ENCODE data around the gene FN3KRP. TPM values are rescaled to one million over a fixed set of nuclear protein-coding genes. Genes with fewer than 3 reads are reported as not detected.

FN3KRP gene
- total and polyA plus RNA-seq, 2 experiments from 2014 or later, result 18.6 to 38.7 TPM

DNA sequence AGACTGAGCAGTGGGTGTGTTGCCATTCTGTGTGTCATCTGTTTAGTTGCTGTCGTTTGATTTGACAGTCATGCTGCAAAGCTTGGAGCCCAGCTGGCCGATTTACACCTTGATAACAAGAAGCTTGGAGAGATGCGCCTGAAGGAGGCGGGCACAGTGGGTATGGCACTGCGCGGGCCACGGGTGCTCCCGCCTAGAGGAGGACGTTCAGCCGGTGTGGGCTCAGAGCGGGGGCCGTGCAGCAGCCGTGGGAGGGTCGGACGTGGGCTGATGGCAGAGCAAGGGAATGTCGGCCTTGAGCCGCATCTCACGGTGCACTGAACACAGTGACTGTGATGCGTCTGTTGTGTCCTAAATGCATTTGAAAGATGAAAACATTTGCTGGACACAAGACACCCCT lies 3.7 kb downstream of the FN3KRP start:
- Histone ChIP-seq H3K4me3 (no peak overlapping the region), H3K4me1 (ENCODE audit: low read depth) (no peaks in the 10 kb centered on the region), H3K27me3 (no peaks in the 10 kb centered on the region), H3K9me3 (ENCODE audit: low read depth) (no peaks in the 10 kb centered on the region), H3K36me3 (peaks cover 4% of the 10 kb centered on the region), H3K27ac (no peak overlapping the region)
- DNase-seq (ENCODE audit: low read depth in 1 of 2, low spot score in 1 of 2), result no peak
- TF ChIP-seq, protein P1, sequence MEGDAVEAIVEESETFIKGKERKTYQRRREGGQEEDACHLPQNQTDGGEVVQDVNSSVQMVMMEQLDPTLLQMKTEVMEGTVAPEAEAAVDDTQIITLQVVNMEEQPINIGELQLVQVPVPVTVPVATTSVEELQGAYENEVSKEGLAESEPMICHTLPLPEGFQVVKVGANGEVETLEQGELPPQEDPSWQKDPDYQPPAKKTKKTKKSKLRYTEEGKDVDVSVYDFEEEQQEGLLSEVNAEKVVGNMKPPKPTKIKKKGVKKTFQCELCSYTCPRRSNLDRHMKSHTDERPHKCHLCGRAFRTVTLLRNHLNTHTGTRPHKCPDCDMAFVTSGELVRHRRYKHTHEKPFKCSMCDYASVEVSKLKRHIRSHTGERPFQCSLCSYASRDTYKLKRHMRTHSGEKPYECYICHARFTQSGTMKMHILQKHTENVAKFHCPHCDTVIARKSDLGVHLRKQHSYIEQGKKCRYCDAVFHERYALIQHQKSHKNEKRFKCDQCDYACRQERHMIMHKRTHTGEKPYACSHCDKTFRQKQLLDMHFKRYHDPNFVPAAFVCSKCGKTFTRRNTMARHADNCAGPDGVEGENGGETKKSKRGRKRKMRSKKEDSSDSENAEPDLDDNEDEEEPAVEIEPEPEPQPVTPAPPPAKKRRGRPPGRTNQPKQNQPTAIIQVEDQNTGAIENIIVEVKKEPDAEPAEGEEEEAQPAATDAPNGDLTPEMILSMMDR (IDR thresholded peaks at IDR 0.05; ENCODE audit: low read depth, low read length), result no peak

DNA sequence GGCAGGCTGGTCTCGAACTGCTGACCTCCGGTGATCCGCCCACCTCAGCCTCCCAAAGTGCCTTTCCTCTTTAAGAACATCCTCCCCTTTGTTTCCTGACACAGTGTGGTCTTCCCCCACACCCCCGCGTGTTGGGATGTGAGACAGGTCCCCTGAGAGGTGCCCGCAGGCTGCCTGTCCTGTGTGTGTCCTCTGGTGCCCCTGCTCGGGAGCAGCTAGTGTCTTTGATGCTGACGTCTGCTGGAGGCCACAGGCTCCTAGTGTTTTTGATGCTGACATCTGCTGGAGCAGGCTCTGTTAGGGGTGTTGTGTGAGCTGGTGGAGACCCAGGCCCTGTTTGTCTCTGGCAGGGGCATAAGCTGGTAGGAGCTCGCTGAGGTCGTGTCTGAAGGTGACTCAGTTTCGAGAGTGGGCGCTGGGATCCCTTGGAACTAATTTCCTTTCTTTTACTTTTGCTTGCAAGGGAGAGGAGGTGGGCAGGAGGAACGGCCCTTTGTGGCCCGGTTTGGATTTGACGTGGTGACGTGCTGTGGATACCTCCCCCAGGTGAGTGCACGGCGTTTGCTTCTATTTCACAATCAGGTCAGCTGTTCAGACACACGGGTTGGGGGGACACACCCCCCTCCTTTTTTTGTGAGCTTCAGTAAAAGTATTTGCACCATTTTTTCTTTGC lies 6.0 kb downstream of the FN3KRP start:
- Histone ChIP-seq H3K27me3 (no peaks in the 10 kb centered on the region), H3K4me1 (ENCODE audit: low read depth) (no peaks in the 10 kb centered on the region), H3K36me3 (peaks cover 8% of the 10 kb centered on the region), H3K27ac (no peak overlapping the region), H3K4me3 (no peak overlapping the region), H3K9me3 (ENCODE audit: low read depth) (no peaks in the 10 kb centered on the region)
- TF ChIP-seq, protein P1 (IDR thresholded peaks at IDR 0.05; ENCODE audit: low read depth, low read length), result no peak
- no peak for DNase-seq (ENCODE audit: low read depth in 1 of 2, low spot score in 1 of 2)

DNA sequence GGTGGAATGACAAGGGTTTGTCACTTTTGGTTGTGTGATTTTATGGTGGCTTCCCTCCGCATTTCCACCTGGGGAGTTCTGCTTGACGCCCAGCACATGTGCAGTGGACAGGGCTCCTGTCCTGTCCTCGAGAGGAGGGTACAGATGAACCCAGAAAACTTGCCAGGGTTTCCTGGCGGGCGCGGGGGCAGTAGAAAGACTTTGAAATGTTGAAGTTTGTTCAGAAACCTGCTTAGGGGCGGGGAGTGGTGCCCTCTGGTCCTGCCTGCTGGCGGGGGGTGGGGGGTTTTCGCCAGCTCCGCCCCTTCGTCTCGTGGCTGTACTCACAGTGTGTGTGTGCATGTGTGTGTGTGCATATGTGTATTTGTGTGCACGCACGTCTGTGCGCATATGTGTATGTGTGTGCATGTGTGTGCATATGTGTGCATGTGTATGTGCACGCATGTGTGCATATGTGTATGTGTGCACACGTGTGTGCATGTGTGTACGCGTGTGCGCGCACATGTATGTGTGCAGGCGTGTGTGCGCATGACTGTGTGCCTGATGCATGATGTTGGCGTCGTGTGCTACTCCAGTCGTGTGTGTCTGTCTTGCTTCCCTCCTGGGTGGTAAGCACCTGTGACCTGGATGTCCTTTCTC lies 6.8 kb downstream of the FN3KRP start:
- H3K9me3 ChIP-seq (ENCODE audit: low read depth), result no peaks in the 10 kb centered on the region
- no peaks in the 10 kb centered on the region for H3K27me3 ChIP-seq
- H3K4me3 ChIP-seq, result no peak overlapping the region
- no peak overlapping the region for H3K27ac ChIP-seq
- peaks cover 8% of the 10 kb centered on the region for H3K36me3 ChIP-seq
- DNase-seq (ENCODE audit: low read depth in 1 of 2, low spot score in 1 of 2), result no peak
- no peaks in the 10 kb centered on the region for H3K4me1 ChIP-seq (ENCODE audit: low read depth)
- TF ChIP-seq, protein P1 (IDR thresholded peaks at IDR 0.05; ENCODE audit: low read depth, low read length), result no peak

DNA sequence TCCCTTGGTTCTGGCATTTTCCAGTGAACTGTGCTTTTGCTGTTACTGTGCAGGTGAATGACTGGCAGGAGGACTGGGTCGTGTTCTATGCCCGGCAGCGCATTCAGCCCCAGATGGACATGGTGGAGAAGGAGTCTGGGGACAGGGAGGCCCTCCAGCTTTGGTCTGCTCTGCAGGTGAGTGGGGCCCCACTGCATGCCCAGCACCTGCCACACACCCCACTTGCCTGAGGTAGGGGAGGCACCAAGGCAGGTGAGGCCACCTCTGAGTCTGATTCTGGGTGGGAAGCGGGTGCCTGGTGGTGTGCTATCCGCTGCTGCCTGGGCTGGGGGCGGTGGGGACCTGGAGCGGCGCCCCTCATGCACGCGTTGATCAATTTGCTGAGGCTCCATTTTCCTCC lies 9.9 kb downstream of the FN3KRP start:
- Histone ChIP-seq H3K27ac (no peak overlapping the region), H3K36me3 (peaks cover 3% of the 10 kb centered on the region), H3K9me3 (ENCODE audit: low read depth) (no peaks in the 10 kb centered on the region), H3K27me3 (no peaks in the 10 kb centered on the region), H3K4me3 (no peak overlapping the region), H3K4me1 (ENCODE audit: low read depth) (no peaks in the 10 kb centered on the region)
- TF ChIP-seq, protein P1 (IDR thresholded peaks at IDR 0.05; ENCODE audit: low read depth, low read length), result no peak
- DNase-seq (ENCODE audit: low read depth in 1 of 2, low spot score in 1 of 2), result no peak

DNA sequence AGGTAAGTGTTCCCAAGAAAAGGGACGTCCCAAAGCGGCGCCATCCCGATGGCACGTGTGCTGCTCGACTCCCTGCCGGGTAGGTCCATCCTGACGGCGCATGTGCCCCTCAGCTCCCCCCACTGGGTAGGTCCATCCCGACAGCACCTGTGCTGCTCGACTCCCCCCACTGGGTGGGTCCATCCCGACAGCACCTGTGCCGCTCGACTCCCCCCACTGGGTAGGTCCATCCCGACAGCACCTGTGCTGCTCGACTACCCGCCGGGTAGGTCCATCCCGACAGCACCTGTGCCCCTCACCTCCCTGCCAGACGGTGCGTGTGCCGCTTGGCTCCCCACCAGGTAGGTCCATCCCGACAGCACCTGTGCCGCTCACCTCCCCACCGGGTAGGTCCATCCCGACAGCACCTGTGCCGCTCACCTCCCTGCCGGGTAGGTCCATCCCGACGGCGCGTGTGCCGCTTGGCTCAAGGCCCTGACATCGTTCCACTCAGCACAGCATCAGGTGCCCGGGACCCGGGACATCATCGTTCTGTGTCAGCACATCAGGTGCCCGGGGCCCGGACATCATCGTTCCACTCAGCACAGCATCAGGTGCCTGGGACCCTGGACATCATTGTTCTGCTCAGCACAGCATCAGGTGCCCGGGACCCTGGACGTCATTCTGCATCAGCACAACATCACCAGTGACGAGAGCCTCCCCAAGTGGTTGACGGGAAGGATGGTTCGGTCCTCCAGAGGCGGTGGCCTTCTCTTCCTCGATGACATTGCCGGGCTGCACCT lies 13.2 kb downstream of the FN3KRP start:
- TF ChIP-seq, protein P1 (IDR thresholded peaks at IDR 0.05; ENCODE audit: low read depth, low read length), result no peak
- Histone ChIP-seq H3K36me3 (peaks cover 3% of the 10 kb centered on the region), H3K27me3 (no peaks in the 10 kb centered on the region), H3K4me3 (no peak overlapping the region), H3K27ac (no peak overlapping the region), H3K4me1 (ENCODE audit: low read depth) (no peaks in the 10 kb centered on the region), H3K9me3 (ENCODE audit: low read depth) (no peaks in the 10 kb centered on the region)
- DNase-seq (ENCODE audit: low read depth in 1 of 2, low spot score in 1 of 2), result no peak
